ENCODE measurements around the gene ILDR2. TPM values are rescaled to one million over a fixed set of nuclear protein-coding genes. Genes with fewer than 3 reads are reported as not detected.

The ILDR2 gene
- total and polyA plus RNA-seq, 9 of the 15 experiments (the other 6 are each of a cell fraction or from before 2014, with no cell fraction given): 0.03 to 0.31 (median 0.18) TPM; not detected in 2

GRCh38 chr1:166858726-166859419, 116.5 kb downstream of the ILDR2 start:
- H3K4me1 ChIP-seq (replicated peaks in 1 of 2; ENCODE audit: control insufficient read depth in 2 of 2, insufficient read depth in 2 of 2, low read length in 2 of 2): no peaks in the 10 kb centered on the region; a peak in 1 of 5 replicates
- WGBS (ENCODE audit: insufficient coverage, low coverage, missing lambda C conversion rate): 92% methylated on average over 7 of the region's 7 CpGs
- in situ Hi-C loops (cut with MboI): no loop called here
- H4K20me1 ChIP-seq (replicated peaks; ENCODE audit: control insufficient read depth, insufficient read depth, low read length): no peaks in the 10 kb centered on the region
- ATAC-seq: no peak
- no TSS peak for BruUV-seq (replicated peaks)
- H3K27ac ChIP-seq (ENCODE audit: extremely low read depth, low read depth, low read length): no peak overlapping the region
- H3K4me3 ChIP-seq: no peak overlapping the region
- intact Hi-C loops (cut with micrococcal nuclease): no loop called here
- DNase-seq (ENCODE audit: extremely low read depth in 1 of 4, low spot score in 3 of 4): no peak
- no peaks in the 10 kb centered on the region for H3K79me2 ChIP-seq (ENCODE audit: control insufficient read depth, insufficient read depth, low read length)
- H2AFZ ChIP-seq (ENCODE audit: low read depth, low read length): no peak overlapping the region
- H3K9me1 ChIP-seq (ENCODE audit: control insufficient read depth, insufficient read depth, low read length): no peaks in the 10 kb centered on the region
- peaks cover 99% of the 10 kb centered on the region for H3K36me3 ChIP-seq (ENCODE audit: control insufficient read depth, insufficient read depth, low read length)
- ChIA-PET CTCF (ENCODE audit: low intra/inter-chr PET ratio) (no interaction called here), POLR2A (interaction anchor here (0.9 to 3.0 kb wide), 4 partner anchors 8 to 12 kb away, joined by 4 to 8 read pairs (median 5); no protein-coding TSS in a partner anchor)
- no peak overlapping the region for H3K4me2 ChIP-seq (ENCODE audit: insufficient read depth, low read length)
- no peaks in the 10 kb centered on the region for H3K27me3 ChIP-seq (ENCODE audit: control insufficient read depth in 2 of 2, insufficient read depth in 2 of 2, low read length in 2 of 2)
- H3K9me3 ChIP-seq (replicated peaks; ENCODE audit: control insufficient read depth, insufficient read depth, low read depth, low read length): no peaks in the 10 kb centered on the region
- H3K9ac ChIP-seq (ENCODE audit: insufficient read depth in 1 of 2, low read depth in 2 of 2, low read length in 2 of 2): no peak overlapping the region
- FAIRE-seq: no peak
- TF ChIP-seq, protein P1, sequence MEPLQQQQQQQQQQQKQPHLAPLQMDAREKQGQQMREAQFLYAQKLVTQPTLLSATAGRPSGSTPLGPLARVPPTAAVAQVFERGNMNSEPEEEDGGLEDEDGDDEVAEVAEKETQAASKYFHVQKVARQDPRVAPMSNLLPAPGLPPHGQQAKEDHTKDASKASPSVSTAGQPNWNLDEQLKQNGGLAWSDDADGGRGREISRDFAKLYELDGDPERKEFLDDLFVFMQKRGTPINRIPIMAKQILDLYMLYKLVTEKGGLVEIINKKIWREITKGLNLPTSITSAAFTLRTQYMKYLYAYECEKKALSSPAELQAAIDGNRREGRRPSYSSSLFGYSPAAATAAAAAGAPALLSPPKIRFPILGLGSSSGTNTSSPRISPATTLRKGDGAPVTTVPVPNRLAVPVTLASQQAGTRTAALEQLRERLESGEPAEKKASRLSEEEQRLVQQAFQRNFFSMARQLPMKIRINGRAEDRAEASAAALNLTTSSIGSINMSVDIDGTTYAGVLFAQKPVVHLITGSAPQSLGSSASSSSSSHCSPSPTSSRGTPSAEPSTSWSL (CRISPR knock-in tag; IDR thresholded peaks at IDR 0.05; ENCODE audit: borderline replicate concordance): no peak
- TF ChIP-seq, protein P2, sequence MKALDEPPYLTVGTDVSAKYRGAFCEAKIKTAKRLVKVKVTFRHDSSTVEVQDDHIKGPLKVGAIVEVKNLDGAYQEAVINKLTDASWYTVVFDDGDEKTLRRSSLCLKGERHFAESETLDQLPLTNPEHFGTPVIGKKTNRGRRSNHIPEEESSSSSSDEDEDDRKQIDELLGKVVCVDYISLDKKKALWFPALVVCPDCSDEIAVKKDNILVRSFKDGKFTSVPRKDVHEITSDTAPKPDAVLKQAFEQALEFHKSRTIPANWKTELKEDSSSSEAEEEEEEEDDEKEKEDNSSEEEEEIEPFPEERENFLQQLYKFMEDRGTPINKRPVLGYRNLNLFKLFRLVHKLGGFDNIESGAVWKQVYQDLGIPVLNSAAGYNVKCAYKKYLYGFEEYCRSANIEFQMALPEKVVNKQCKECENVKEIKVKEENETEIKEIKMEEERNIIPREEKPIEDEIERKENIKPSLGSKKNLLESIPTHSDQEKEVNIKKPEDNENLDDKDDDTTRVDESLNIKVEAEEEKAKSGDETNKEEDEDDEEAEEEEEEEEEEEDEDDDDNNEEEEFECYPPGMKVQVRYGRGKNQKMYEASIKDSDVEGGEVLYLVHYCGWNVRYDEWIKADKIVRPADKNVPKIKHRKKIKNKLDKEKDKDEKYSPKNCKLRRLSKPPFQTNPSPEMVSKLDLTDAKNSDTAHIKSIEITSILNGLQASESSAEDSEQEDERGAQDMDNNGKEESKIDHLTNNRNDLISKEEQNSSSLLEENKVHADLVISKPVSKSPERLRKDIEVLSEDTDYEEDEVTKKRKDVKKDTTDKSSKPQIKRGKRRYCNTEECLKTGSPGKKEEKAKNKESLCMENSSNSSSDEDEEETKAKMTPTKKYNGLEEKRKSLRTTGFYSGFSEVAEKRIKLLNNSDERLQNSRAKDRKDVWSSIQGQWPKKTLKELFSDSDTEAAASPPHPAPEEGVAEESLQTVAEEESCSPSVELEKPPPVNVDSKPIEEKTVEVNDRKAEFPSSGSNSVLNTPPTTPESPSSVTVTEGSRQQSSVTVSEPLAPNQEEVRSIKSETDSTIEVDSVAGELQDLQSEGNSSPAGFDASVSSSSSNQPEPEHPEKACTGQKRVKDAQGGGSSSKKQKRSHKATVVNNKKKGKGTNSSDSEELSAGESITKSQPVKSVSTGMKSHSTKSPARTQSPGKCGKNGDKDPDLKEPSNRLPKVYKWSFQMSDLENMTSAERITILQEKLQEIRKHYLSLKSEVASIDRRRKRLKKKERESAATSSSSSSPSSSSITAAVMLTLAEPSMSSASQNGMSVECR (CRISPR knock-in tag; IDR thresholded peaks at IDR 0.05): no peak
- TF ChIP-seq ZNF354B (CRISPR knock-in tag; IDR thresholded peaks at IDR 0.05) (no peak), TEAD4 (IDR thresholded peaks at IDR 0.05; ENCODE audit: low read length) (no peak), TEAD4 (CRISPR knock-in tag; IDR thresholded peaks at IDR 0.05; ENCODE audit: borderline replicate concordance) (no peak), KDM2B (CRISPR knock-in tag; IDR thresholded peaks at IDR 0.05) (no peak)
- TF ChIP-seq, protein P3, sequence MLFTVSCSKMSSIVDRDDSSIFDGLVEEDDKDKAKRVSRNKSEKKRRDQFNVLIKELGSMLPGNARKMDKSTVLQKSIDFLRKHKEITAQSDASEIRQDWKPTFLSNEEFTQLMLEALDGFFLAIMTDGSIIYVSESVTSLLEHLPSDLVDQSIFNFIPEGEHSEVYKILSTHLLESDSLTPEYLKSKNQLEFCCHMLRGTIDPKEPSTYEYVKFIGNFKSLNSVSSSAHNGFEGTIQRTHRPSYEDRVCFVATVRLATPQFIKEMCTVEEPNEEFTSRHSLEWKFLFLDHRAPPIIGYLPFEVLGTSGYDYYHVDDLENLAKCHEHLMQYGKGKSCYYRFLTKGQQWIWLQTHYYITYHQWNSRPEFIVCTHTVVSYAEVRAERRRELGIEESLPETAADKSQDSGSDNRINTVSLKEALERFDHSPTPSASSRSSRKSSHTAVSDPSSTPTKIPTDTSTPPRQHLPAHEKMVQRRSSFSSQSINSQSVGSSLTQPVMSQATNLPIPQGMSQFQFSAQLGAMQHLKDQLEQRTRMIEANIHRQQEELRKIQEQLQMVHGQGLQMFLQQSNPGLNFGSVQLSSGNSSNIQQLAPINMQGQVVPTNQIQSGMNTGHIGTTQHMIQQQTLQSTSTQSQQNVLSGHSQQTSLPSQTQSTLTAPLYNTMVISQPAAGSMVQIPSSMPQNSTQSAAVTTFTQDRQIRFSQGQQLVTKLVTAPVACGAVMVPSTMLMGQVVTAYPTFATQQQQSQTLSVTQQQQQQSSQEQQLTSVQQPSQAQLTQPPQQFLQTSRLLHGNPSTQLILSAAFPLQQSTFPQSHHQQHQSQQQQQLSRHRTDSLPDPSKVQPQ (CRISPR knock-in tag; IDR thresholded peaks at IDR 0.05; ENCODE audit: borderline replicate concordance): no peak

All from K562 (cell line).